GM10248 (cell line): ENCODE results near the gene PHLPP1.

ENCODE experiments used
- CTCF ChIA-PET: fragments of 300-600 bp; sonication (Branson Sonifier 250); formaldehyde crosslinking; extraction: SDS; loops from one replicate; lab custom pipeline; 2021; ENCODE audit warnings: antibody characterized with exemption; lab: Yijun Ruan, JAX
- POLR2A ChIA-PET: fragments of 350-650 bp; sonication (Branson Sonifier 250); formaldehyde crosslinking; extraction: SDS; loops from one replicate; lab custom pipeline; 2020; ENCODE audit warnings: antibody characterized with exemption; lab: Yijun Ruan, JAX
- DNase-seq: peaks from one replicate; pipeline ENCODE4 v3.0.0; 2012; ENCODE audit errors: extremely low spot score
- CTCF ChIP-seq: IDR thresholded peaks from 2 replicates; pipeline ENCODE4 v1.5.1; 2012; ENCODE audit warnings: mild to moderate bottlenecking, low read depth; ENCODE audit errors: extremely low read depth, missing control alignments, control extremely low read depth

The PHLPP1 gene

DNA sequence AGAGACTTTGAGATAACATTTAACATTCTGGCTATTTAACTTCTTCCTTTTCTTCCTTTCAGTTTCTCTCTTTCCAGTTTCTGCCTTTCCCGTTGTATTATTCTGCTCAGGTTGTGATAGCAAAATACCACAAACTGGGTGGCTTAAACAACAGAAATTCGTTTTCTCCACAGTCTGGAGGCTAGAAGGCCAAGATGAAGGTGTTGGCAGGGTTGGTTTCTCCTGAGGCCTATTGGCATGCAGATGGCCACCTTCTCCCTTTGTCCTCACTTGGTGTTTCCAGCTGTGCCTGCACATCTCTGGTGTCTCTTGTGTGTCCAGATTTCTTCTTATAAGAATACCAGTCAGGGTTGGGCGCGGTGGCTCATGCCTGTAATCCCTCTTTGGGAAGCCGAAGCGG is 34.0 kb downstream of the PHLPP1 start:
- ChIA-PET POLR2A (no interaction called here), CTCF (interaction anchor here (1.4 to 1.9 kb wide), 2 partner anchors 9 to 10 kb away, joined by 3 to 4 read pairs; no protein-coding TSS in a partner anchor)
- no peak for TF ChIP-seq CTCF
- no peak for DNase-seq

DNA sequence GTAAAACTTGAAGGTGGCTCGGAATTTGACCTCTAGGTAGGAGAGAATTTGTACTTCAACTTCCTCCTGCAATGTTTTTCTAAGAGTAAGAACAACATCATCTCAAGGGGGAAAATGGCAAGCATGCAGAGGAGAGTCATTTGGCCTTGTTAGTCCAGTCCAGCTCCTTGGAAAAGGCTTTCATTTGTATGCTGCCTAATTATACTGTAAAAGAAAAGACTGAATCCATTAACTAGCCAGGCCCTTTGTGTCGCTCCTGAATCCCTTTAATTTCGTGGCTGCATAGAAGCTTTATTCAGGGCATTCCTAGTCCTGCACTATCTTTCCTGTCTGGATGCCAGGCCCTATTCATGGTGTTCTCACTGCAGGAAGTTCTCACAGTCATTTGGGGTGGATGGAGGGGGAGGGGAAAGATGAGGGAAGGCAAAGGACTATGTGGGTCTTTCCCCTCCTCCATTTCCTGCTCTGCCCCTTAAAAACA is 36.0 kb downstream of the PHLPP1 start:
- POLR2A ChIA-PET, result no interaction called here
- CTCF ChIA-PET, result interaction anchor here (1.3 to 1.9 kb wide), 6 partner anchors 11 to 27 kb away, joined by 3 to 5 read pairs (median 4); no protein-coding TSS in a partner anchor
- no peak for TF ChIP-seq CTCF
- no peak for DNase-seq

DNA sequence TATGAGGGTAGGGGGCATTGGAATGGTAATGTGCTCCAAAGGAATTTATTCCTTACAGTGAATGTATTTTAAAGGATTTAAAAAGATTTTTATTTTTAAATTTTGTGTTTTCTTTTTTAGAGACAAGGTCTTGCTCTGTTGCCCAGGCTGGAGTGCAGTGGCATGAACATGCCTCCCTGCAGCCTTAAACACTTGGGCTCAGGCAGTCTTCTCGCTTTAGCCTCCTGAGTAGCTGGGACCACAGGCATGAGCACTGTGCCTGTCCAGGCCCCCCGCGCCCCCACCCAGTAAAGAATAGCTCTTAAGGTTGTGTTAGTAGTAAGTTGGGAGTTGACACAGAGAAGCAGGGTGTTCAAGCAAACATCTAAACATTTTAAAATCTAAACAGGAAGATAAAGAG is 36.6 kb downstream of the PHLPP1 start:
- ChIA-PET CTCF (interaction anchor here (1.3 to 1.9 kb wide), 5 partner anchors 10 to 27 kb away, joined by 3 to 5 read pairs (median 3); no protein-coding TSS in a partner anchor), POLR2A (no interaction called here)
- no peak for TF ChIP-seq CTCF

DNA sequence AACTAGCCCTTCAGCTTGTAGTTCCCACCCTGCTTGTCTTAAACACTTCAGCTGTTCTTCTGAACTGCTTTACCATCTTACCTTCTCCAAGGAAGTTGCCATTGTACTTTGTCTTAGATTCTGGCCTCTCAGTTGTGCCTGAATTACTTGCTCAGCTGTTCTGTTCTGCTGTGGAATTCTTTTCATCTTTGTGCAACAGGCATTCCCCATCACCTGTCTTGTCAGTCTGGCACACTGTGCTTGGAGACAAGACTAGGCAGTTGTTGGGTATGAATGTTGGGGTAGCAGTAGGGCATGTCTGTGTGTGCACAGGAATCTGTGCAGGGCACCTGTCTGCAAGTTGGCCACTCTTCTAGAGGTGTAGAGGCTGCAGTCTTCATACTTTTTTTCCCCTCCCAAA is 38.7 kb downstream of the PHLPP1 start:
- ChIA-PET POLR2A (no interaction called here), CTCF (interaction anchor here (1.1 to 2.2 kb wide), 2 partner anchors 9 to 12 kb away, joined by 3 to 6 read pairs; no protein-coding TSS in a partner anchor)
- TF ChIP-seq CTCF, result no peak
- no peak for DNase-seq

More for the DNA sequence above, 36.6 kb downstream of the PHLPP1 start:
- no peak for DNase-seq

DNA sequence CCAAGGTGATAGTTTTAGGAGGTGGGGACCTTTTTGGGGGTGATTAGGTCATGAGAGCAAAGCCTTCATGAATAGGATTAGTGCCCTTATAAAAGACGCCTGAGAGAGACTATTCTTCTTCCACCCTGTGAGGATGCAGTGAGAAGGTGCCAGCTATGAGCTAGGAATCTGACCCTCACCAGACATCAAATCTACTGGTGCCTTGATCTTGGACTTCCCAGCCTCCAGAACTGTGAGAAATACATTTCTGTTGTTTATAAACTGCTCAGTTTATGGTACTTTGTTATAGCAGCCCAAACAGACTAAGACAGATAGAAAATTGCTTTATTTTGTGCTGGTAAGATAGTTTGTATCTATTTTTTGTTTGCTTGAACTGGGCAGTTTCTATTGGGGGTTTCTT is 40.1 kb downstream of the PHLPP1 start:
- ChIA-PET CTCF (interaction anchor here (0.8 to 1.1 kb wide), 4 partner anchors 9 to 73 kb away, joined by 3 to 4 read pairs (median 3); no protein-coding TSS in a partner anchor), POLR2A (no interaction called here)
- DNase-seq, result no peak
- TF ChIP-seq CTCF, result no peak

- POLR2A ChIA-PET, result no interaction called here
- no peak for DNase-seq
- CTCF ChIA-PET, result interaction anchor here (0.8 kb wide), 1 partner anchor 72 kb away, joined by 3 read pairs; no protein-coding TSS in a partner anchor
Measured at GRCh38 chr18:62755946-62756345, 40.6 kb downstream of the PHLPP1 start.

More at GRCh38 chr18:62755946-62756345, 40.6 kb downstream of the PHLPP1 start:
- TF ChIP-seq CTCF, result no peak
